ENCODE results near the gene IGFBP2. TPM values are rescaled to one million over a fixed set of nuclear protein-coding genes. Genes with fewer than 3 reads are reported as not detected.

The IGFBP2 gene
- total and polyA plus RNA-seq, 2 donors (not counting 1 experiment from before 2014, with no cell fraction given) = not detected

DNA sequence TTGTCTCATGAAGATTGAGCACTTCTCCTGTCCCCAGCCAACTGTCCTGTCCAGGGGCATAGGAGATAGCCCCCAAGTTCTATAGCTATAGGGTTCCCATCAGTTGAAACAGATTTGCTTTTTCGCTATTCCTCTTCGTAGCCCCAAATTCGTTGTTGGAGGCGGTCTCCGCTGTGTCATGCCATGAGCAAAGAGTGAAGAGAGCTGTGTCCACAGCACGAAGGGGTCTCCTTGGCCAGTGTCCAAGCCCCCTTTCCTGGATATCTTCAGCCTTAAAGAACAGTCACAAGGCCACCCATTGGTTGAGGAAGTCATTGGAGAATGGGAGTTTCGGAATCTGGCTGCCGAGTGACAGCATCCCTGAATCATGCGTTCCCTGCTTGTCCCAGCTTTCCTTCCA is 41.2 kb downstream of the IGFBP2 start:
- Histone ChIP-seq H3K4me2 (replicated peaks; ENCODE audit: low read depth, low read length, poor library complexity, severe bottlenecking) (no peak overlapping the region), H3K27me3 (replicated peaks in 1 of 4; ENCODE audit: control extremely low read depth in 1 of 4, control insufficient read depth in 3 of 4, insufficient read depth in 4 of 4, low read length in 3 of 4) (peaks cover 0 to 13% (median 0%) of the 10 kb centered on the region in 4 experiments), H2AFZ (ENCODE audit: insufficient read depth, low read depth, low read length, poor library complexity, severe bottlenecking) (no peak overlapping the region), H3K79me2 (ENCODE audit: control insufficient read depth, insufficient read depth, low read length) (no peaks in the 10 kb centered on the region), H3K4me3 (ENCODE audit: control extremely low read depth in 1 of 5, extremely low read depth in 1 of 5, insufficient read depth in 1 of 5, low read depth in 2 of 5, low read length in 4 of 5) (no peak overlapping the region), H3K9ac (ENCODE audit: low read length) (no peak overlapping the region), H3K36me3 (replicated peaks in 1 of 2; ENCODE audit: control extremely low read depth in 1 of 2, control insufficient read depth in 1 of 2, extremely low read depth in 1 of 2, insufficient read depth in 2 of 2, low read length in 1 of 2) (no peaks in the 10 kb centered on the region), H4K20me1 (ENCODE audit: control insufficient read depth, insufficient read depth, low read length, poor library complexity, severe bottlenecking) (no peaks in the 10 kb centered on the region), H3K4me1 (ENCODE audit: control insufficient read depth in 2 of 2, insufficient read depth in 2 of 2, low read length in 2 of 2) (no peaks in the 10 kb centered on the region), H3K27ac (ENCODE audit: low read length in 2 of 2) (no peak overlapping the region), H3K9me3 (ENCODE audit: control extremely low read depth in 1 of 3, control insufficient read depth in 2 of 3, insufficient read depth in 1 of 3, low read length in 2 of 3) (no peaks in the 10 kb centered on the region)
- WGBS (ENCODE audit: insufficient coverage) = 90% methylated on average over 9 of the region's 9 CpGs
- peaks cover 28% of the 10 kb centered on the region for H3K27me3 Mint-ChIP-seq
- ATAC-seq (ENCODE audit: low read depth) (no peak), DNase-seq (no peak)
- intact Hi-C loops (cut with micrococcal nuclease) = no loop called here
- H3K4me3 Mint-ChIP-seq = no peak overlapping the region
- ChIA-PET CTCF (no interaction called here), POLR2A (no interaction called here)
- no peaks in the 10 kb centered on the region for H3K4me1 Mint-ChIP-seq
- TF ChIP-seq EZH2 (IDR thresholded peaks at IDR 0.05; ENCODE audit: borderline replicate concordance, insufficient read depth, low read depth, low read length, poor library complexity, severe bottlenecking) (no peak), CTCF (IDR thresholded peaks at IDR 0.05) (no peak)
- no peak overlapping the region for H3K27ac Mint-ChIP-seq
- no peaks in the 10 kb centered on the region for H3K9me3 Mint-ChIP-seq (ENCODE audit: insufficient read depth)

- 93% methylated on average over 17 of the region's 17 CpGs for WGBS (ENCODE audit: insufficient coverage)
- no peak overlapping the region for H3K4me3 Mint-ChIP-seq
- H3K27ac Mint-ChIP-seq = no peak overlapping the region
- no peaks in the 10 kb centered on the region for H3K9me3 Mint-ChIP-seq (ENCODE audit: insufficient read depth)
- no peaks in the 10 kb centered on the region for H3K9me3 ChIP-seq (ENCODE audit: control extremely low read depth in 1 of 3, control insufficient read depth in 2 of 3, insufficient read depth in 1 of 3, low read length in 2 of 3)
- no peaks in the 10 kb centered on the region for H3K27me3 ChIP-seq (replicated peaks in 1 of 4; ENCODE audit: control extremely low read depth in 1 of 4, control insufficient read depth in 3 of 4, insufficient read depth in 4 of 4, low read length in 3 of 4)
- H3K27me3 Mint-ChIP-seq = peaks cover 29% of the 10 kb centered on the region
- no peak overlapping the region for H3K4me2 ChIP-seq (replicated peaks; ENCODE audit: low read depth, low read length, poor library complexity, severe bottlenecking)
- no peaks in the 10 kb centered on the region for H3K79me2 ChIP-seq (ENCODE audit: control insufficient read depth, insufficient read depth, low read length)
- CTCF ChIA-PET = no interaction called here
- TF ChIP-seq EZH2 (IDR thresholded peaks at IDR 0.05; ENCODE audit: borderline replicate concordance, insufficient read depth, low read depth, low read length, poor library complexity, severe bottlenecking) (no peak), CTCF (IDR thresholded peaks at IDR 0.05) (no peak)
- no peak overlapping the region for H3K4me3 ChIP-seq (ENCODE audit: control extremely low read depth in 1 of 5, extremely low read depth in 1 of 5, insufficient read depth in 1 of 5, low read depth in 2 of 5, low read length in 4 of 5)
- no peaks in the 10 kb centered on the region for H3K4me1 ChIP-seq (ENCODE audit: control insufficient read depth in 2 of 2, insufficient read depth in 2 of 2, low read length in 2 of 2)
- no peak overlapping the region for H3K9ac ChIP-seq (ENCODE audit: low read length)
- POLR2A ChIA-PET = no interaction called here
- no peak for DNase-seq
- no peaks in the 10 kb centered on the region for H4K20me1 ChIP-seq (ENCODE audit: control insufficient read depth, insufficient read depth, low read length, poor library complexity, severe bottlenecking)
- no peaks in the 10 kb centered on the region for H3K36me3 ChIP-seq (replicated peaks in 1 of 2; ENCODE audit: control extremely low read depth in 1 of 2, control insufficient read depth in 1 of 2, extremely low read depth in 1 of 2, insufficient read depth in 2 of 2, low read length in 1 of 2)
- H3K4me1 Mint-ChIP-seq = no peaks in the 10 kb centered on the region
- intact Hi-C loops (cut with micrococcal nuclease) = no loop called here
- no peak overlapping the region for H2AFZ ChIP-seq (ENCODE audit: insufficient read depth, low read depth, low read length, poor library complexity, severe bottlenecking)
- no peak for ATAC-seq (ENCODE audit: low read depth)
- no peak overlapping the region for H3K27ac ChIP-seq (ENCODE audit: low read length in 2 of 2)
Observed at GRCh38 chr2:216676630-216677029, 43.4 kb downstream of the IGFBP2 start.
